Measurements from ENCODE around the gene EVI2A.
"Not testable (repeated sequence)": the region's sequence is repeated elsewhere in the genome, so short reads cannot be mapped to it uniquely, and the experiment has no call there.

Gene EVI2A

GRCh38 chr17:31321481-31321880 is at the start of gene EVI2A:
Gene EVI2A (minus strand): TSS chr17:31321622. CDS start chr17:31319013, 2,609 bp downstream.
- DNase-seq (ENCODE audit: low read depth, low spot score) = peak; percentile 57

GRCh38 chr17:31369266-31369665 is 47.8 kb upstream of the EVI2A start:
- no peak for DNase-seq (ENCODE audit: low read depth, low spot score)

- DNase-seq (ENCODE audit: low read depth, low spot score) = no peak
Measured at GRCh38 chr17:31366088-31366487, 44.7 kb upstream of the EVI2A start.

- no peak for DNase-seq (ENCODE audit: low read depth, low spot score)
Measured at GRCh38 chr17:31364012-31364411, 42.6 kb upstream of the EVI2A start.

DNA sequence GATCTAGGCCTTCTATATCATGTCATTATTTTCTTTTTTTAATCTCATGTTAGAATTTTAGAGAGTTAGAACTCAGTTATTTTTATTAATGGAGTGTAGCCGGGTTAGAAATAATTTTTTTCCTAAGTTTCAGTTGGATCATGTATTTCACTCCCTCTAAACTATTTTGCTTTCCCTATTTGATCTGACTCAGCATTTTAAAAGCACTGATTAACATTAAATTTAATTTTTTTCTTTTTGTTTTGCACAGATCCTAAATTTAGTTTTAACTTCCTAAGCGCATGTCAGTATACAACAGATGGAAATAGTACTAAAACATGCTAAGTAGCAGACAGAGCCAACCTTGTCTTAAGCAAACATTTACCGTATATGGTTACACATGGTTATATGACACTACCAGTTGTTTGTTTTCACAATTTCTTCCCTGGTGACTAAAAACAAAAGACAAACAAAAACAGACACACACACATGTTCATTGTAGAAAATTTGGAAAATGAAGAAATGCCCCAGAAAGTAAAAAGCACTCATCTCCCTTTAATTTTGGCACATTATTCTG is 36.5 kb upstream of the EVI2A start:
- no peak for DNase-seq (ENCODE audit: low read depth, low spot score)

- DNase-seq (ENCODE audit: low read depth, low spot score) = no peak
Measured at GRCh38 chr17:31357091-31357490, 35.7 kb upstream of the EVI2A start.

DNA sequence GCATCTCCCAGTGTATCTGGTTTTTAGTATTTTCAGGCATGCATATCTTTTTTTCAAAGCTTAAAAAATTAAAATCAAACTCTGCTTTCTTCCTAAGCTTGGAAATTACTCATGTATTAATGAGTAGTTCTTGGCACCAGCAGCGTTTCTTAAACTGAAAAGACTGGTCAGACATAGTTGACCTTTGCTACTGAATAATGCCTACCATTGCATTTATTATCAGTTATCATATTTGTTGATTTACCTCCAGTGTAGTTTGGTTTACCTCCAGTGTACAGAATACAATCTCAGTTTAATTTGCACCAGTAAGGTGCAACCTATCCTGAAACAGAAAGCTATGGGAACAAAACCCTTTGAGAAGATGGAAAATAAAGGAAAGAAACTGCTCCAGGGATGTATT is 34.5 kb upstream of the EVI2A start:
- DNase-seq (ENCODE audit: low read depth, low spot score) = no peak

DNA sequence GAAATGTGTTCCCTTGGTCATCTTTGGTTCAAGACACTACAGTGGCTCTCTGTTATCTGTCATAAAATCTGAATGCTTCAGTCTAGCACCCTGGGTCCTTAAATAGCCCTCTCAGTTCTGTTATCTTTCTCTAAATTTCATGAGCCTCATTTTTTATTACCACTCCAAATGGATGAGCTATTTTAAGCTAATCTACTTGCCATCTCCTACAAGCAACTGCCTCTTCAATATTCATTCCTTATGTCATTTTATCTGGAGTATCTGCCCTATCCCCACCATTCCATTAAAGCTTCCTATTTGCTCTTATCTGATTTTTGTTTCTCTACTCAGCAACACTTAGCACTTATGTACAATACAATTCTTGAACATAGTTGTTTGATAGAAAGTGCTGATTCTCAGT is 28.0 kb upstream of the EVI2A start:
- no peak for DNase-seq (ENCODE audit: low read depth, low spot score)

- DNase-seq (ENCODE audit: low read depth, low spot score) = not testable (repeated sequence)
Measured at GRCh38 chr17:31345191-31345747, 23.8 kb upstream of the EVI2A start.

DNA sequence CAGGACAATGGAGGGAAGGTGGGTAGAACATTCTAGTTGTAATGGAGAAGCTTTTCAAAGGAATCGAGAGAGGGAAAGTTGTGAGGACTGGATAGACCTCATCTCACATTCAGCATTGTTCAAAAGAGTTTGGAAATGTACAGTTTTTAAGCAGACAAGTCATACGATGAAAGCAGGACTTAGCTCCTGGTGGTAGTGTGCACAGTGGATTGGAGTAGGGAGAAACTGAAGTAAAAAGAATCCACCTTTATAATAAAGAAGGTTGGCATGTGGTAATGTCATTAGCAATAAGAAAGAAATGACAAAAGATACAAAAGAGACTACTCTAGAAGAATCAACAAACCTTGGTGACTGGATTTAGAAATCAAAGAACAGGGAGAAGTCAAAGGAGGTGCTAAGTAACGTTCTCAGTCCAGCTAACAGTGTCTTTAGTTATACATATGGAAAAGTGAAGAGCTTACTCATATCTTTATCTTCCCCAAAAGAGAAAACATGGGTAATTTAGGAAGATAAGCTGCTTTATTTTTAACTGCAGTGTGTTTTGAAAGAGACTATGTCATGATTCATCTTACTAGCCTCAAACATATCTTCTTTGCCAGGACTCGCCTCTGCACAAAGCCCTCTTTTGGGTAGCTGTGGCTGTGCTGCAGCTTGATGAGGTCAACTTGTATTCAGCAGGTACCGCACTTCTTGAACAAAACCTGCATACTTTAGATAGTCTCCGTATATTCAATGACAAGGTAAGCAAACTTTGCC is 18.7 kb upstream of the EVI2A start:
- no peak for DNase-seq (ENCODE audit: low read depth, low spot score)

DNA sequence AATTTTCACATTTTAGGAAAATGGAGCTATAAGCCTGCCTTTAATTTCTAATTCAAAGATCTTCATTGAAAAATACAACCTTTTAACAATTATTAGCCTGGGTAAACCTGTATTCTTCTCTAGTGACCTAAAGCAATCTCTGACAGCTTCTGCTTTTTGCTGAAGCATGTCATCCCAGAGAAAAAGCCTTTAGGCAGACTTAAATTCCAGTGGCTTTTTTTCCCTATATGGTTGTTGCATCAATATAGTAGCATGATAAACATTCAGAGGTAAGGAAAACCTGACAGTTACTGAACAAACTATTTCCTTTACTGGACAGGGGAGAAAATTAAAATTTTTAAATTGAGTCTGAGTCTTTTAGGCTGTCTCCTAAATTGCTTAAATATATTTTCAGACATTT is 7.8 kb upstream of the EVI2A start:
- no peak for DNase-seq (ENCODE audit: low read depth, low spot score)

- DNase-seq (ENCODE audit: low read depth, low spot score) = no peak
Measured at GRCh38 chr17:31328160-31328535, 6.7 kb upstream of the EVI2A start.

DNA sequence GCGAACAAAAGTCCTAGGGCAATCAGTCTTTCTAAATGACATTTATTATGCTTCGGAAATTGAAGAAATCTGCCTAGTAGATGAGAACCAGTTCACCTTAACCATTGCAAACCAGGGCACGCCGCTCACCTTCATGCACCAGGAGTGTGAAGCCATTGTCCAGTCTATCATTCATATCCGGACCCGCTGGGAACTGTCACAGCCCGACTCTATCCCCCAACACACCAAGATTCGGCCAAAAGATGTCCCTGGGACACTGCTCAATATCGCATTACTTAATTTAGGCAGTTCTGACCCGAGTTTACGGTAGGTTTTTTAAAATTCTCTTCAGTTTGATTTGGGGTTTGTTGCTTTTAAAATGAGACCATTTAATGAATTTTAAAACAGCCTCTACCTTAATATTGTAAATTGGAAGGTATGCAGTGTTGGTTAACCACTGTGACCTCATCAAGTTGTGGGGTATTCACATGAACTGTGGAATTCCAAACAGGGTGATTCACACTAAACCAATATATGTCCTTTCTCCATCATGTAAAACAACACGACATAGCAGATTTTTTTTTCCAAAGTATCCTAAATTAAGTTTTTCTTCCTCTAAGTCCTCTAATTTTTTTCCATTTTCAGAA is 6.2 kb upstream of the EVI2A start:
- no peak for DNase-seq (ENCODE audit: low read depth, low spot score)

GRCh38 chr17:31323551-31323950 is 2.1 kb upstream of the EVI2A start:
- DNase-seq (ENCODE audit: low read depth, low spot score) = no peak

DNA sequence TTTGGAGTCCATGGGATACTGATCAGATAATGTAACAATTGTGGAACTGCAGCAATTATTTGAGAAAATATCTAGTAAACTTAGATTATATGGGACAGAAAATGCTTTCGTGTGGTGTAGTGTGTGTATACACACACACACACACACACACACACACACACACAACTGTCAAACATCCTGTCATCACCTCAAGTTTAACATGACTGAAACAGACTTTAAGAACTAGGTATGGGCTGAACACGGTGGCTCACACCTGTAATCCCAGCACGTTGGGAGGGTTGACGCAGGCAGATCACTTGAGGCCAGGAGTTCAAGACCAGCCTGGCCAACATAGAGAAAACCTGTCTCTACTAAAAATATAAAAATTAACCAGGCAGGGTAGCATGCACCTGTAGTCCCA is 544 bp upstream of the EVI2A start:
- DNase-seq (ENCODE audit: low read depth, low spot score) = peak; percentile 2

GRCh38 chr17:31320791-31321190 is 631 bp downstream of the EVI2A start:
- no peak for DNase-seq (ENCODE audit: low read depth, low spot score)

GRCh38 chr17:31320241-31320640 is 1.2 kb downstream of the EVI2A start:
- DNase-seq (ENCODE audit: low read depth, low spot score) = no peak

- DNase-seq (ENCODE audit: low read depth, low spot score) = no peak
Measured at GRCh38 chr17:31318851-31319661, 2.4 kb downstream of the EVI2A start.

GRCh38 chr17:31318298-31318801 is 3.1 kb downstream of the EVI2A start:
- DNase-seq (ENCODE audit: low read depth, low spot score) = no peak

- no peak for DNase-seq (ENCODE audit: low read depth, low spot score)
Measured at GRCh38 chr17:31314782-31315100, 6.7 kb downstream of the EVI2A start.

- no peak for DNase-seq (ENCODE audit: low read depth, low spot score)
Measured at GRCh38 chr17:31313982-31314781, 7.2 kb downstream of the EVI2A start, which contains the start of gene EVI2B. Gene EVI2B (minus strand): TSS chr17:31314054. CDS start chr17:31305609, 8,445 bp downstream.

Data from activated naive CD8-positive, alpha-beta T cell treated with anti-CD3 and anti-CD28 coated beads, Interleukin-2, amount 50 U/mL, for 16 hours (primary cell).